GM12878 (cell line): ENCODE data around the gene SRPK3. TPM values are rescaled to one million over a fixed set of nuclear protein-coding genes. Genes with fewer than 3 reads are reported as not detected.
"Not testable (repeated sequence)": the region's sequence is repeated elsewhere in the genome, so short reads cannot be mapped to it uniquely, and the experiment has no call there.

Source experiments
- ATAC-seq: fragments of 200-7000 bp; cut with Tn5 transposase; 3 replicates; pipeline ENCODE4 v1.9.1; 2020; ENCODE audit warnings: mild to moderate bottlenecking, moderate library complexity
- BruUV-seq: library from RNA; stranded (reverse); fragments of 400-500 nt; replicated peaks from 2 replicates; lab custom pipeline; 2021; lab: Mats Ljungman, UMichigan
- CTCF ChIA-PET: fragments of 300-600 bp; sonication (Branson Sonifier 250); formaldehyde crosslinking; extraction: SDS; loops from one replicate; lab custom pipeline; 2021; ENCODE audit warnings: inconsistent platforms; lab: Yijun Ruan, JAX
- POLR2A ChIA-PET: fragments of 350-600 bp; formaldehyde crosslinking; extraction: SDS; loops from one replicate; lab custom pipeline; 2021; ENCODE audit warnings: inconsistent platforms; lab: Charles Lee
- RAD21 ChIA-PET: fragments of 300-600 bp; sonication (Branson Sonifier 250); formaldehyde crosslinking; loops from one replicate; lab custom pipeline; 2023; ENCODE audit warnings: antibody characterized with exemption; ENCODE audit not compliant: unreplicated experiment; lab: Charles Lee
- SMC1A ChIA-PET: fragments of 300-600 bp; sonication (Branson Sonifier 250); formaldehyde crosslinking; loops from one replicate; lab custom pipeline; 2023; ENCODE audit not compliant: unreplicated experiment, uncharacterized antibody; lab: Charles Lee
- DNase-seq: peaks from one replicate; pipeline ENCODE4 v3.0.0-alpha.2; 2011; ENCODE audit warnings: low read depth, low spot score
- FAIRE-seq: peaks from 3 replicates; lab custom pipeline; 2011; peaks lifted over from hg19 to GRCh38; lab: Jason Lieb, UNC
- H2AFZ ChIP-seq: 2 replicates; pipeline ENCODE4 v1.6.0; 2011; ENCODE audit warnings: low read depth, low read length, control low read depth; ENCODE audit not compliant: control insufficient read depth
- H3K27ac ChIP-seq: 2 replicates; pipeline ENCODE4 v1.5.1; 2011; ENCODE audit warnings: control low read depth; ENCODE audit not compliant: control insufficient read depth, insufficient read depth
- H3K27me3 ChIP-seq, 2 experiments: replicated peaks in 1 of 2; 2 replicates each; pipeline versions ENCODE4 v1.6.0 to v1.6.1; 2011; ENCODE audit warnings: low read length in 1 of 2; ENCODE audit not compliant: control insufficient read depth in 2 of 2, insufficient read depth in 2 of 2
- H3K36me3 ChIP-seq, 2 experiments: 2 replicates each; pipeline ENCODE4 v1.5.1; 2011; ENCODE audit warnings: low read length in 1 of 2; ENCODE audit not compliant: control insufficient read depth in 2 of 2, insufficient read depth in 2 of 2
- H3K4me1 ChIP-seq: 2 replicates; pipeline ENCODE4 v1.6.1; 2011; ENCODE audit warnings: mild to moderate bottlenecking, low read length, moderate library complexity, mixed read lengths; ENCODE audit not compliant: control insufficient read depth, insufficient read depth
- H3K4me2 ChIP-seq: 2 replicates; pipeline ENCODE4 v1.6.0; 2011; ENCODE audit warnings: control low read depth; ENCODE audit not compliant: control insufficient read depth, insufficient read depth
- H3K4me3 ChIP-seq: fragments of 200-600 bp; sonication (generic); 2 replicates; pipeline ENCODE4 v1.5.1; 2016
- H3K79me2 ChIP-seq: 2 replicates; pipeline ENCODE4 v1.6.0; 2011; ENCODE audit warnings: low read length; ENCODE audit not compliant: control insufficient read depth, insufficient read depth
- H3K9ac ChIP-seq: 2 replicates; pipeline ENCODE4 v1.8.0; 2011; ENCODE audit warnings: low read length, control low read depth, mixed read lengths; ENCODE audit not compliant: control insufficient read depth, insufficient read depth
- H3K9me3 ChIP-seq: replicated peaks from 3 replicates; pipeline ENCODE4 v1.5.1; 2011; ENCODE audit warnings: mild to moderate bottlenecking, low read length; ENCODE audit not compliant: control insufficient read depth, insufficient read depth
- H4K20me1 ChIP-seq: 2 replicates; pipeline ENCODE4 v1.6.0; 2011; ENCODE audit not compliant: control insufficient read depth, insufficient read depth
- ATF2 ChIP-seq: IDR thresholded peaks from 2 replicates; pipeline ENCODE4 v1.6.1; 2012; ENCODE audit warnings: low read length, inconsistent platforms
- BACH1 ChIP-seq: fragments of 450-650 bp; IDR thresholded peaks from 2 replicates; pipeline ENCODE4 v1.6.1; 2017; ENCODE audit warnings: mild to moderate bottlenecking, borderline replicate concordance
- CBX3 ChIP-seq: fragments of 200-600 bp; sonication (generic); IDR thresholded peaks from 2 replicates; pipeline ENCODE4 v1.6.1; 2016; ENCODE audit warnings: low read depth, borderline replicate concordance
- ETV6 ChIP-seq, 2 experiments: fragments of 450-650 bp in 1 of 2; IDR thresholded peaks in 1 of 2; conservative IDR thresholded peaks in 1 of 2; 2 replicates each; pipeline ENCODE4 v1.6.1; 2014; ENCODE audit warnings: antibody characterized with exemption in 1 of 2, borderline replicate concordance in 1 of 2, low read depth in 1 of 2, mild to moderate bottlenecking in 1 of 2, moderate library complexity in 1 of 2
- GABPA ChIP-seq: IDR thresholded peaks from 2 replicates; pipeline ENCODE4 v1.6.1; 2014; ENCODE audit warnings: antibody characterized with exemption, low read depth, mild to moderate bottlenecking, inconsistent platforms
- MTA3 ChIP-seq: IDR thresholded peaks from 2 replicates; pipeline ENCODE4 v1.6.1; 2012; ENCODE audit warnings: low read length, inconsistent platforms, borderline replicate concordance
- NKRF ChIP-seq: fragments of 450-650 bp; conservative IDR thresholded peaks from 2 replicates; pipeline ENCODE4 v1.6.1; 2017; ENCODE audit warnings: mild to moderate bottlenecking, moderate library complexity
- NRF1 ChIP-seq: conservative IDR thresholded peaks from 2 replicates; pipeline ENCODE4 v1.6.1; 2011; ENCODE audit warnings: mild to moderate bottlenecking, low read depth, low read length, improper control_type of control experiment
- PKNOX1 ChIP-seq: fragments of 450-650 bp; IDR thresholded peaks from 2 replicates; pipeline ENCODE4 v1.6.1; 2016; ENCODE audit warnings: mild to moderate bottlenecking
- POU2F2 ChIP-seq: IDR thresholded peaks from 3 replicates; pipeline ENCODE4 v1.6.1; 2011; ENCODE audit warnings: low read depth, mild to moderate bottlenecking, low read length, borderline replicate concordance
- RBBP5 ChIP-seq: fragments of 200-600 bp; sonication (generic); conservative IDR thresholded peaks from 2 replicates; pipeline ENCODE4 v1.6.1; 2016
- RELA ChIP-seq: fragments of 450-650 bp; IDR thresholded peaks from 2 replicates; pipeline ENCODE4 v1.8.0; 2014; ENCODE audit warnings: borderline replicate concordance; ENCODE audit not compliant: partially characterized antibody
- RUNX3 ChIP-seq: IDR thresholded peaks from 2 replicates; pipeline ENCODE4 v1.6.1; 2012; ENCODE audit warnings: low read length, inconsistent platforms
- STAT3 ChIP-seq: IDR thresholded peaks from 2 replicates; pipeline ENCODE4 v1.6.1; 2011; ENCODE audit warnings: low read depth, low read length, improper control_type of control experiment
- ZZZ3 ChIP-seq: IDR thresholded peaks from 2 replicates; pipeline ENCODE4 v1.6.1; 2011; ENCODE audit warnings: low read depth; ENCODE audit not compliant: control insufficient read depth, insufficient read length
- WGBS: methylation state at CpG from one replicate; pipeline ENCODE4 v1.1.6; 2016; ENCODE audit warnings: low lambda C conversion rate; ENCODE audit not compliant: insufficient replicate concordance, insufficient coverage; ENCODE audit errors: missing lambda C conversion rate; 5-methylcytosine and 5-hydroxymethylcytosine counted together
- in situ Hi-C: fragments of 300-500 bp; cut with MboI; formaldehyde crosslinking; loops from 9 replicates; pipeline ENCODE4 v1.14.3; 2018; ENCODE audit warnings: mixed read lengths
- intact Hi-C: fragments of 100-400 bp; cut with micrococcal nuclease; formaldehyde crosslinking; loops from one replicate; pipeline ENCODE4 v1.14.2; 2022; ENCODE audit not compliant: unreplicated experiment
- polyA plus RNA-seq, 11 experiments: library from polyadenylated mRNA; depleted of rRNA in 4 of 11; unstranded in 6 of 11; stranded (reverse) in 5 of 11; fragments of >200 nt; fragmentation: Nextera tagmentation in 4 of 11; fragmentation: Illumina TruSeq in 1 of 11; extraction: Ambion mirVana in 4 of 11; extraction: Trizol in 1 of 11; gene quantifications; 1 replicate in 1 of 11; 2 replicates in 10 of 11; pipeline versions ENCODE4 v1.2.1 to v1.2.3, GENCODE V29; 2011 to 2016; ENCODE audit warnings: inconsistent platforms in 2 of 11, missing spikeins in 2 of 11, low read depth in 1 of 11
- total RNA-seq, 4 experiments: library from RNA; depleted of rRNA in 3 of 4; stranded (reverse); fragments of >200 nt in 3 of 4; fragmentation: Illumina TruSeq in 1 of 4; extraction: Trizol in 1 of 4; gene quantifications; 2 replicates each; pipeline versions ENCODE4 v1.2.1 to v1.2.3, GENCODE V29; 2013 to 2021

SRPK3 gene
- total and polyA plus RNA-seq, 10 of the 15 experiments (the other 5 are each of a cell fraction or from before 2014, with no cell fraction given) = 0.05 to 0.19 TPM; not detected in 8

- H3K27me3 ChIP-seq = no peaks in the 10 kb centered on the region; a peak in 1 of 4 replicates
- H3K36me3 ChIP-seq = no peaks in the 10 kb centered on the region
- CTCF ChIA-PET = no interaction called here
- FAIRE-seq = no peak
- WGBS = 40% methylated on average over 14 of the region's 14 CpGs
- H3K9me3 ChIP-seq = no peaks in the 10 kb centered on the region; the same call in 2 of the 3 replicates
- no peak overlapping the region for H3K4me2 ChIP-seq
- H3K4me3 ChIP-seq = no peak overlapping the region
- H3K4me1 ChIP-seq = no peaks in the 10 kb centered on the region
- SMC1A ChIA-PET = no interaction called here
- TF ChIP-seq RBBP5 = no peak
- no peak for TF ChIP-seq CBX3
- no peak for TF ChIP-seq POU2F2
- no peak for TF ChIP-seq NKRF
- no peak for TF ChIP-seq BACH1
- TF ChIP-seq STAT3 = no peak
- TF ChIP-seq ATF2 = no peak
- TF ChIP-seq PKNOX1 = no peak
- TF ChIP-seq GABPA = no peak
- TF ChIP-seq RELA = no peak
- no peak for TF ChIP-seq ZZZ3
- TF ChIP-seq ETV6 (conservative IDR thresholded peaks at IDR 0.05 in 1 of 2, IDR thresholded peaks at IDR 0.05 in 1 of 2; ENCODE audit: borderline replicate concordance in 1 of 2, low read depth in 1 of 2) = no peak
- no peak for TF ChIP-seq NRF1
- TF ChIP-seq RUNX3 = no peak
- no peak for TF ChIP-seq MTA3
- TF ChIP-seq, all 136 proteins: peak for 0
- DNase-seq (no peak), ATAC-seq (no peak)
- ChIA-PET POLR2A (no interaction called here), RAD21 (no interaction called here)
- H3K27ac ChIP-seq = no peak overlapping the region
- H4K20me1 ChIP-seq = no peaks in the 10 kb centered on the region
- no peaks in the 10 kb centered on the region for H3K79me2 ChIP-seq
- H3K9ac ChIP-seq = no peak overlapping the region
- intact Hi-C loops = no loop called here
- BruUV-seq = no TSS peak
- in situ Hi-C loops = no loop called here
- H2AFZ ChIP-seq = no peak overlapping the region
Observed at GRCh38 chrX:153741446-153741845, 39.4 kb upstream of the SRPK3 start.

GRCh38 chrX:153742111-153742510 lies 38.7 kb upstream of the SRPK3 start:
- H4K20me1 ChIP-seq, H2AFZ ChIP-seq, RAD21 ChIA-PET, ATAC-seq, H3K27ac ChIP-seq, FAIRE-seq, H3K79me2 ChIP-seq, CTCF ChIA-PET, H3K9ac ChIP-seq, H3K9me3 ChIP-seq, H3K27me3 ChIP-seq, POLR2A ChIA-PET, H3K4me3 ChIP-seq, SMC1A ChIA-PET, H3K4me2 ChIP-seq, in situ Hi-C loops, H3K36me3 ChIP-seq, intact Hi-C loops, DNase-seq, H3K4me1 ChIP-seq, BruUV-seq: not testable (repeated sequence)
- 64% methylated on average over 14 of the region's 14 CpGs for WGBS
